Glutamatergic neuron (in vitro differentiated cells): Measurements from ENCODE around the gene ASTN2. TPM values are rescaled to one million over a fixed set of nuclear protein-coding genes. Genes with fewer than 3 reads are reported as not detected.

ENCODE experiments used
- DNase-seq: peaks from one replicate; pipeline ENCODE4 v3.0.0; 2022
- H3K27ac Mint-ChIP-seq: one replicate; pipeline ENCODE4 v1.8.0; 2020; ENCODE audit warnings: mild to moderate bottlenecking, mixed read lengths, inconsistent platforms; ENCODE audit not compliant: unreplicated experiment
- H3K27me3 Mint-ChIP-seq: one replicate; pipeline ENCODE4 v1.8.0; 2020; ENCODE audit warnings: mild to moderate bottlenecking, moderate library complexity, mixed read lengths, inconsistent platforms; ENCODE audit not compliant: unreplicated experiment
- H3K36me3 Mint-ChIP-seq: one replicate; pipeline ENCODE4 v1.8.0; 2020; ENCODE audit warnings: mild to moderate bottlenecking, mixed read lengths, inconsistent platforms; ENCODE audit not compliant: unreplicated experiment
- H3K4me1 Mint-ChIP-seq: one replicate; pipeline ENCODE4 v1.8.0; 2020; ENCODE audit warnings: mild to moderate bottlenecking, low read depth, mixed read lengths, inconsistent platforms; ENCODE audit not compliant: unreplicated experiment
- H3K4me3 Mint-ChIP-seq: one replicate; pipeline ENCODE4 v1.8.0; 2020; ENCODE audit warnings: mild to moderate bottlenecking, mixed read lengths, inconsistent platforms; ENCODE audit not compliant: unreplicated experiment
- H3K9me3 Mint-ChIP-seq: one replicate; pipeline ENCODE4 v1.8.0; 2020; ENCODE audit warnings: mild to moderate bottlenecking, moderate library complexity, mixed read lengths, inconsistent platforms; ENCODE audit not compliant: unreplicated experiment
- CTCF ChIP-seq: fragments of 200-600 bp; sonication (generic); IDR thresholded peaks from one replicate; pipeline ENCODE4 v1.5.0; 2021; ENCODE audit not compliant: partially characterized antibody, unreplicated experiment
- total RNA-seq: library from RNA; stranded (reverse); fragmentation: NEBNext Ultra II Directional; extraction: Animal tissue kit (Norgen Biotek cat#: 25700); gene quantifications from one replicate; pipeline ENCODE4 v1.2.1, GENCODE V29; 2021; ENCODE audit not compliant: unreplicated experiment

Gene ASTN2
- total RNA-seq, 1 donor from 2014 or later: 134 TPM

- Mint-ChIP-seq H3K4me1 (peaks cover 10% of the 10 kb centered on the region), H3K9me3 (no peaks in the 10 kb centered on the region), H3K36me3 (no peaks in the 10 kb centered on the region), H3K27me3 (peaks cover 3% of the 10 kb centered on the region), H3K4me3 (no peak overlapping the region), H3K27ac (no peak overlapping the region)
- TF ChIP-seq CTCF: no peak
- DNase-seq: no peak
These were observed 598.4 kb downstream of the ASTN2 start for GRCh38 chr9:116816484-116816883.

- DNase-seq: no peak
- H3K4me3 Mint-ChIP-seq: no peak overlapping the region
- no peaks in the 10 kb centered on the region for H3K9me3 Mint-ChIP-seq
- peaks cover 2% of the 10 kb centered on the region for H3K27me3 Mint-ChIP-seq
- peaks cover 6% of the 10 kb centered on the region for H3K4me1 Mint-ChIP-seq
- no peak overlapping the region for H3K27ac Mint-ChIP-seq
- TF ChIP-seq CTCF: no peak
- no peaks in the 10 kb centered on the region for H3K36me3 Mint-ChIP-seq
These were observed 599.0 kb downstream of the ASTN2 start for GRCh38 chr9:116815835-116816234.

GRCh38 chr9:116813031-116813300 lies 601.9 kb downstream of the ASTN2 start:
- Mint-ChIP-seq H3K36me3 (no peaks in the 10 kb centered on the region), H3K4me1 (peaks cover 4% of the 10 kb centered on the region), H3K9me3 (no peaks in the 10 kb centered on the region), H3K27ac (no peak overlapping the region), H3K4me3 (no peak overlapping the region), H3K27me3 (peaks cover 2% of the 10 kb centered on the region)
- TF ChIP-seq CTCF: no peak
- DNase-seq: no peak

GRCh38 chr9:116812231-116813030 lies 602.4 kb downstream of the ASTN2 start:
- DNase-seq: no peak
- no peak for TF ChIP-seq CTCF
- Mint-ChIP-seq H3K27ac (no peak overlapping the region), H3K4me1 (peaks cover 4% of the 10 kb centered on the region), H3K36me3 (no peaks in the 10 kb centered on the region), H3K9me3 (no peaks in the 10 kb centered on the region), H3K27me3 (peaks cover 2% of the 10 kb centered on the region), H3K4me3 (no peak overlapping the region)

- Mint-ChIP-seq H3K27me3 (peaks cover 2% of the 10 kb centered on the region), H3K9me3 (peaks cover 1% of the 10 kb centered on the region), H3K27ac (no peak overlapping the region), H3K4me1 (peaks cover 4% of the 10 kb centered on the region), H3K36me3 (no peaks in the 10 kb centered on the region), H3K4me3 (no peak overlapping the region)
- DNase-seq: no peak
- no peak for TF ChIP-seq CTCF
These were observed 605.2 kb downstream of the ASTN2 start for GRCh38 chr9:116809656-116810055.
